AG09309 (cell line): ENCODE data around the gene ZNF560.

Experiments
- DNase-seq: peaks from one replicate; pipeline ENCODE4 v3.0.0-alpha.2; 2010; ENCODE audit warnings: low read depth
- H3K4me3 ChIP-seq: 2 replicates; pipeline ENCODE4 v1.5.1; 2011; ENCODE audit warnings: mild to moderate bottlenecking, low read depth, low read length, moderate library complexity; ENCODE audit not compliant: control insufficient read depth
- CTCF ChIP-seq: IDR thresholded peaks from 2 replicates; pipeline ENCODE4 v1.5.1; 2011; ENCODE audit warnings: mild to moderate bottlenecking, low read depth, low read length, inconsistent platforms; ENCODE audit not compliant: insufficient read depth, control insufficient read depth; ENCODE audit errors: missing control alignments

The ZNF560 gene

GRCh38 chr19:9528757-9529336 lies 30.4 kb upstream of the ZNF560 start:
- TF ChIP-seq CTCF = no peak
- H3K4me3 ChIP-seq = no peak overlapping the region
- no peak for DNase-seq

- no peak overlapping the region for H3K4me3 ChIP-seq
- DNase-seq = no peak
- TF ChIP-seq CTCF = no peak
These were observed 25.6 kb upstream of the ZNF560 start for GRCh38 chr19:9523885-9524474.

- H3K4me3 ChIP-seq = no peak overlapping the region
- no peak for DNase-seq
- no peak for TF ChIP-seq CTCF
These were observed 8.9 kb upstream of the ZNF560 start for GRCh38 chr19:9507285-9507684.

GRCh38 chr19:9500796-9501195 lies 2.4 kb upstream of the ZNF560 start:
- no peak for TF ChIP-seq CTCF
- H3K4me3 ChIP-seq = no peak overlapping the region
- DNase-seq = no peak

GRCh38 chr19:9494096-9494495 lies 4.3 kb downstream of the ZNF560 start:
- no peak overlapping the region for H3K4me3 ChIP-seq
- DNase-seq = no peak
- TF ChIP-seq CTCF = no peak

- TF ChIP-seq CTCF = no peak
- no peak overlapping the region for H3K4me3 ChIP-seq
- DNase-seq = no peak
These were observed 11.4 kb downstream of the ZNF560 start for GRCh38 chr19:9487016-9487415.
